Astrocyte of the spinal cord (primary cell): ENCODE data around the gene NRM.

Source experiments
- DNase-seq: peaks from one replicate; pipeline ENCODE4 v3.0.0; 2011; ENCODE audit warnings: low read depth, low spot score
- H3K4me3 ChIP-seq: 2 replicates; pipeline ENCODE4 v1.5.1; 2011; ENCODE audit warnings: low read depth, mild to moderate bottlenecking, low read length, moderate library complexity
- in situ Hi-C: cut with HindIII; loops from 2 replicates; pipeline ENCODE4 v1.10.0; 2017; ENCODE audit warnings: low sequenced_read_pairs
- TF ChIP-seq, protein P1 (sequence below): IDR thresholded peaks from 2 replicates; pipeline ENCODE4 v1.5.1; 2012; ENCODE audit warnings: low read depth, mild to moderate bottlenecking, low read length, inconsistent platforms

The NRM gene

DNA sequence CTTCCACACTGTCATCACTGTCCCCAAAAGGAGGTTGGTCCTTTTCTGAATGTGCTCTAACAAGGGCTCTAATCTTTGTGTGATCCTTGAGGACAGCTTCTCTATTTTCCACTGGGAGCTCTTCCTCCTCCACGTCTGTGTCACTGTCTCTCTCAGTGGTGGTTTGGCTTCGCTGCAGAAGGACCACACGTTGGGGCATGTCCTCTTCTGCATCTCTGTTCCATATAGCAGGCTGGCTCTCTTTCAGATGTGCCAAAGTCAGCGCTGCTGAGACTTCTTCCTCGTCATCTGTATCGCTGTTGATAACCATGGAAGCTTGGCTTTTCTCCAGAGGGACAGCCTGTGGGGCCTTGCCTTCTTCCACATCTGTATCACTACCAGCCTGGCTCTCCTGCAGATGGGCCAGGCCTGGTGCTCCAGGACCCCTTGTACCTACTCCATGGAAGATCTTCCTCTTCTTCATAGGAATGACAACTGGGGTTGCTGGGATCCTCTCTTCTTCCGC, 21.7 kb upstream of the NRM start:
- no peak for DNase-seq
- no peak overlapping the region for H3K4me3 ChIP-seq
- TF ChIP-seq, protein P1, sequence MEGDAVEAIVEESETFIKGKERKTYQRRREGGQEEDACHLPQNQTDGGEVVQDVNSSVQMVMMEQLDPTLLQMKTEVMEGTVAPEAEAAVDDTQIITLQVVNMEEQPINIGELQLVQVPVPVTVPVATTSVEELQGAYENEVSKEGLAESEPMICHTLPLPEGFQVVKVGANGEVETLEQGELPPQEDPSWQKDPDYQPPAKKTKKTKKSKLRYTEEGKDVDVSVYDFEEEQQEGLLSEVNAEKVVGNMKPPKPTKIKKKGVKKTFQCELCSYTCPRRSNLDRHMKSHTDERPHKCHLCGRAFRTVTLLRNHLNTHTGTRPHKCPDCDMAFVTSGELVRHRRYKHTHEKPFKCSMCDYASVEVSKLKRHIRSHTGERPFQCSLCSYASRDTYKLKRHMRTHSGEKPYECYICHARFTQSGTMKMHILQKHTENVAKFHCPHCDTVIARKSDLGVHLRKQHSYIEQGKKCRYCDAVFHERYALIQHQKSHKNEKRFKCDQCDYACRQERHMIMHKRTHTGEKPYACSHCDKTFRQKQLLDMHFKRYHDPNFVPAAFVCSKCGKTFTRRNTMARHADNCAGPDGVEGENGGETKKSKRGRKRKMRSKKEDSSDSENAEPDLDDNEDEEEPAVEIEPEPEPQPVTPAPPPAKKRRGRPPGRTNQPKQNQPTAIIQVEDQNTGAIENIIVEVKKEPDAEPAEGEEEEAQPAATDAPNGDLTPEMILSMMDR: no peak
- in situ Hi-C loops: no loop called here

DNA sequence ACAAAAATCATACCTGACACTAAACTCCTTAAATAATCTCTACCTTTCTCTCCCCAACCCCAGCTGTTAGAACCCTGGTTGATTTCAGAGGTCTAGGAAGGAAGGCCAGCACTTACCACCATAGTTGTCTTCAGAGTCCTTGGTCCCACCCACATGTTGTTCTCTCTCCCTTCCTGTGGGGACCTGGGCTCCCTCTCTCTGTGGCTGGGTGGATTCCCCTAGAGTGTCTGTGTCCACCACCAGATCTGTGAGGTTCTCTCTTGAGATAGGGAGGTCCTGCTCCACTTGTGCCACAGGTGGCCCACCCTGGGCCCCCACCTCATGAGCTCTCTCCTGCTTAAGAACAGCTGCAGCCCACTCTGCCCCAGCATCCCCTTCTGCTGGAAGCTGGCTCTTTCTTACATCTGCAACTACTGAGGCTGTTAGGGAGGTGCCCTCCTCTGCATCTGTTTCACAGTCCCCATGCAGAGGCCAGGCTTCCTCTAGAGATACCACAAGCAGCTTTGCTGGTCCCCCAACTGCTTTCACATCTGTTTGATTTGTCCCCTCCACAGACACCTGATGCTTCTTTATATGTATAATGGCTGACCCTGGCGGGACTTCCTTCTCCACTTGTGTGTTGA, 21.1 kb upstream of the NRM start:
- in situ Hi-C loops: no loop called here
- no peak overlapping the region for H3K4me3 ChIP-seq
- no peak for DNase-seq
- TF ChIP-seq, protein P1: no peak

DNA sequence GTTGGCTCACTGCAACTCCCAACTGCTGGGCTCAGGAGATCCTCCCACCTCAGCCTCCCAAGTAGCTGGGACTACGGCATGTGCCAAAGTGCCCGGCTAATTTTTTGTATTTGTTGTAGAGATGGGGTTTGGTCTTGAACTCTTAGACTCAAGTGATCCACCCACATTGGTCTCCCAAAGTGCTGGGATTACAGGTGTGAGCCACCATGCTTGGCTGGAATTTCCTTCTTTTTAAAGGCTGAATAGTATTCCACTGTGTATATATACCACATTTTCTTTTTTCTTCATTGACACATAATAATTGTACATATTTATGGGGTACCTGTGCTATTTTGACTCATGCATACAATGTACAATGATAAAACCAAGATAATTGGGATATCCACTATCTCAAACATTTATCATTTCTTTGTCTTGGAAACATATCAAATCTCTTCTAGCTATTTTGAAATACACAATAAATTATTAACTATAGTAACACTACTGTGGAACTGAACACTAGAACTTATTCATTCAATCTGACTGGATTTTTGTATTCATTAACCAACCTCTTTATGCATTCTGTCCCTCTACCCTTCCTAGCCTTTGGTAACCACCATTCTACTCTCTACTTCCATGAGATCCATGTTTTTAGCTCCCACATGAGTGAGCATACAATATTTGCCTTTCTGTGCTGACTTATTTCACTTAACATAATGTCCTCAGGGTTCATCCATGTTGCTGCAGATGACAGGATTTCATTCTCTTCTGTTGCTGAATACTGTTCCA, 18.5 kb upstream of the NRM start:
- no peak overlapping the region for H3K4me3 ChIP-seq
- TF ChIP-seq, protein P1: no peak
- DNase-seq: no peak
- in situ Hi-C loops: no loop called here

DNA sequence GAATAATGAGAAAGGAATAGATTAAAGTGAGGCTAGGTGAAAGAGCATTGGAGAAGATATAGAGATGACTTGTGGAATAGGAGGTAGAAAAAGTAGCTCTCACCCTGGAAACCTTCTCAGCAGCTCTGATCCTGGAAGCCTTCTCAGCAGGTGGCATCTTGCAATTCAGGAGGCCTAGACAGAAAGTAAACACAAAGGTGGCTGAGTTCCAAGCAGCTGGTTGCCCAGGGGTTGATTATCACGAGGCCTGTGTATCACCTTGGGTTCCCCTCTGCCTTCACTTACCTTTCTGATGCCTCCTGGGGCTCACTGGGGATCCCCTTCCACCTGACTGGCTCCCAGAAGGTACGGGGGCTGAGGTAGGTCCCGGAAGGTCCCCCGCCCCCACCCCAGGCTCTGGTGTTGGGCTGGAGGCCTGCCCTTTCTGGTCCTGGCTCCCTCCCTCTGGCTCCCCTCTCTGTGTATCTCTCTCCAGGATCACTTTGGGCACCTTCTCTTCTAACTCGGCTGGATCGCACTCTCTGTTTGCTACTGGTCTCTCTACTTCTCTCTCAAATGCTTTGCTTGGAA, 16.6 kb upstream of the NRM start:
- TF ChIP-seq, protein P1: no peak
- DNase-seq: no peak
- in situ Hi-C loops: no loop called here
- H3K4me3 ChIP-seq: no peak overlapping the region

DNA sequence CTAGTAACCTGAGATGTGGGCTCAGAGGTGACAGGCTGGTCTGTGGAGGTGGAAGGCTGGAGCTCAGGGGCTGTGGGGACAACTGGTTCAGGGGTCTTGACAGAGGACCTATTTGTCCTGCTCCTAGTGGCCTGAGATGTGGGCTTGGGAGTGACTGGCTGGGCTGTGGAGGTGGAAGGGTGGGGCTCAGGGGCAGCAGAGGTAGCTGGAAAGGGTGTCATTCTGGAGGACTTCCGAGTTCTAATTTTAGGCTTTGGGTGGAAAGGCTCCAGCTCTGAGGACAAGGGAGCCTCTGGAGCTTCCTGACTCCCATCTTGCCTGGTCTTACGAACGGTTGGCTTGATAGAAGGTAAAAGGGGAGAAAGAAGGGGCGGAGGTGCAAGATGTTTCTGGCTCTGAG, 14.8 kb upstream of the NRM start:
- no peak for DNase-seq
- no peak overlapping the region for H3K4me3 ChIP-seq

DNA sequence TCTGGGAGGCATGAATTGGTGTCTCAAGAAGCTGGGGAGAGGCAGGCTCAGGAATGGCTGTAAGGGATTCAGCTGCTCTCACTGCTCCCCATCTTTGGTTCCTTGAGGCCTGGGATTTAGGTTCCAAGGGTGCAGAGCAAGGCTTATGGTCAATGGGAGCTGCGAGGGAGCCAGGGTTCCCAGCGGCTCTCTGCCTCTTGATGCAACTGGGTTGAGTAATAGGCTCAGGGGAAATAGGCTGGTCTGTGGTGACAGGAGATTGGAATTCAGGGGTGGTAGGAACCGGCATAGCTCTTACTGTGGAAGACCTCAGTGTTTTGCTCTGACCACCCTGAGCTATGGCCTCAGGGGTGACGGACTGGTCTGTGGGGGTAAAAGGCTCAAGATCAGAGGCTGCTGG, 13.0 kb upstream of the NRM start:
- no peak overlapping the region for H3K4me3 ChIP-seq
- no peak for DNase-seq
- in situ Hi-C loops: no loop called here
- TF ChIP-seq, protein P1: no peak

More for the DNA sequence above, 14.8 kb upstream of the NRM start:
- in situ Hi-C loops: no loop called here
- TF ChIP-seq, protein P1: no peak
